ENCODE results near the gene TIMM17A. TPM values are rescaled to one million over a fixed set of nuclear protein-coding genes. Genes with fewer than 3 reads are reported as not detected.

Gene TIMM17A
- total and polyA plus RNA-seq, 4 donors = 29.2 to 77.4 (median 41.6) TPM

DNA sequence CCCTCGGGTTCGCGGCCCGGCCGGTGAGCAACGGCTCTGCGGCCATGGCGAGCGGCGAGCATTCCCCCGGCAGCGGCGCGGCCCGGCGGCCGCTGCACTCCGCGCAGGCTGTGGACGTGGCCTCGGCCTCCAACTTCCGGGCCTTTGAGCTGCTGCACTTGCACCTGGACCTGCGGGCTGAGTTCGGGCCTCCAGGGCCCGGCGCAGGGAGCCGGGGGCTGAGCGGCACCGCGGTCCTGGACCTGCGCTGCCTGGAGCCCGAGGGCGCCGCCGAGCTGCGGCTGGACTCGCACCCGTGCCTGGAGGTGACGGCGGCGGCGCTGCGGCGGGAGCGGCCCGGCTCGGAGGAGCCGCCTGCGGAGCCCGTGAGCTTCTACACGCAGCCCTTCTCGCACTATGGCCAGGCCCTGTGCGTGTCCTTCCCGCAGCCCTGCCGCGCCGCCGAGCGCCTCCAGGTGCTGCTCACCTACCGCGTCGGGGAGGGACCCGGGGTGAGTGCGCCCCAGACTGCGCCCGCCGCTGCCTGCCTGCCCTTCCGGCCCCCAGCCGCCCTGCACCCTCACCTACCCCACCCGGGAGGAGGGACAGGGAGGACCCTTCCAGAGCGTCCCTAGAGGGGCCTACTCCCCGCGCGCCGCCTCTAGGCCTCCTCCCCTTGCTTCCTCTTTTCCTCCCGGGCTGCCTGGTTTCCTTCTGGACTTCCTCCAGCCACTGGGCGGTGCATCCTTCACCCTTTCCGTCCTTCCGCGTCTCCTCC is 27.5 kb downstream of the TIMM17A start, which contains the start of gene RNPEP:
Gene RNPEP, plus strand, starts transcription at position 26 of the 757 bp plus-strand sequence. Its CDS starts 19 bp downstream, at position 45.
- Histone ChIP-seq H3K4me3 (ENCODE audit: low read length in 2 of 2) (peak within 1 kb of the TSS; percentile 80 to 91), H3K27ac (ENCODE audit: low read depth in 1 of 2, low read length in 2 of 2) (peak within 1 kb of the TSS in 1 of 2 donors; percentile 70), H3K36me3 (ENCODE audit: control insufficient read depth in 1 of 2, insufficient read depth in 2 of 2, low read length in 1 of 2) (no peaks in the 10 kb centered on the region), H3K9me3 (ENCODE audit: control insufficient read depth, low read length) (no peaks in the 10 kb centered on the region), H3K27me3 (ENCODE audit: control insufficient read depth in 1 of 2, insufficient read depth in 2 of 2, low read length in 1 of 2) (no peaks in the 10 kb centered on the region), H3K4me1 (ENCODE audit: control insufficient read depth in 1 of 2, insufficient read depth in 2 of 2, low read length in 2 of 2) (no peaks in the 10 kb centered on the region)
- intact Hi-C loops (cut with DNase I) = no loop called here
- peak; percentile 89 for DNase-seq
- 0% methylated on average over 45 to 80 of the region's 80 CpGs for WGBS, 2 donors
- peak; percentile 92 for ATAC-seq (ENCODE audit: low FRiP score)

DNA sequence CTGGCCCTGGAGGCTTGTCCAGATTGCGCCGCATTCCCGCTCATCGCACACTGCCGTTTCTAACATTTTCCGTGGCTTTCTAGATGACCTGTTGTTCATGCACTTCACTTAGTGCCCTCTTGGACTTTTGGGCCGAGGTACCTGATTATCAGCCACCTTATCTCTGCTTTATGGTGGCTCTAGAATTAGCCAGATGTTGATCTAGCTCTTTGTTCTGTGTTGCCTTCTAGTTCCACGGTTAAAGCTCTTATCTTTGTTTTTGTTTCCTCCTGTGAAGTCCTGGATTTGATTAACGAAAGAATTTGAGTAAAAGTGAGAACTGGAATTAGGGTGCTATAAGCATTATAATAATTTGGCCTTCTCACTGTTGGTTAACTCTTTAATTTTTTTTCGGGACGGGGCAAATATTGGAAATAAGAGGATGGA is 28.1 kb downstream of the TIMM17A start:
- intact Hi-C loops (cut with DNase I) = no loop called here
- DNase-seq = no peak
- WGBS, 2 donors = 8 to 9% methylated on average over 11 of the region's 11 CpGs
- no peaks in the 10 kb centered on the region for H3K36me3 ChIP-seq (ENCODE audit: control insufficient read depth in 1 of 2, insufficient read depth in 2 of 2, low read length in 1 of 2)
- no peaks in the 10 kb centered on the region for H3K9me3 ChIP-seq (ENCODE audit: control insufficient read depth, low read length)
- peak overlapping the region in 1 of 2 donors; percentile 70 for H3K27ac ChIP-seq (ENCODE audit: low read depth in 1 of 2, low read length in 2 of 2)
- no peak for ATAC-seq (ENCODE audit: low FRiP score)
- H3K4me3 ChIP-seq (ENCODE audit: low read length in 2 of 2) = peak overlapping the region; percentile 80 to 91
- H3K27me3 ChIP-seq (ENCODE audit: control insufficient read depth in 1 of 2, insufficient read depth in 2 of 2, low read length in 1 of 2) = no peaks in the 10 kb centered on the region
- H3K4me1 ChIP-seq (ENCODE audit: control insufficient read depth in 1 of 2, insufficient read depth in 2 of 2, low read length in 2 of 2) = no peaks in the 10 kb centered on the region

DNA sequence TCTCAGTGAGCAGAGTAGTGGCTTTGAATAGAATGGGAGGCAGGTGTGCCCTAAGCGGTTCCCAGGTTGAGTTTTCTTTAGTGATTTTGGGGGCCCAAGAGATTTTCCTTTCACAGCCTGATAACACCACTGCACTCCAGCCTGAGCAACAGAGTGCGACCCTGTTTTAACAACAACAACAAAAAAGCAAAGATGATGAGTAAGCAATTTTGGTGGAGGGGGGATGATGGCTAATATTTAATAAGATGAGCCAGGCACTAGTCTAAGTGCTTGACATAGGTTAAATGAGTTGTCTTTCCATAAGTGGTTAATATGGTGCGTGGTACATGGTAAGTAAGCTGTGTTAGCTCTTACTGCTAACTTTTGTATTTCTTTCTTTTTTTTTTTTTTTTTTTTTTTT is 29.1 kb downstream of the TIMM17A start:
- Histone ChIP-seq H3K36me3 (ENCODE audit: control insufficient read depth in 1 of 2, insufficient read depth in 2 of 2, low read length in 1 of 2) (peaks cover 3% of the 10 kb centered on the region in 2 donors), H3K27ac (ENCODE audit: low read depth in 1 of 2, low read length in 2 of 2) (no peak overlapping the region), H3K4me3 (ENCODE audit: low read length in 2 of 2) (no peak overlapping the region), H3K27me3 (ENCODE audit: control insufficient read depth in 1 of 2, insufficient read depth in 2 of 2, low read length in 1 of 2) (no peaks in the 10 kb centered on the region), H3K4me1 (ENCODE audit: control insufficient read depth in 1 of 2, insufficient read depth in 2 of 2, low read length in 2 of 2) (no peaks in the 10 kb centered on the region), H3K9me3 (ENCODE audit: control insufficient read depth, low read length) (no peaks in the 10 kb centered on the region)
- 86 to 92% methylated on average over 3 of the region's 3 CpGs for WGBS, 2 donors
- intact Hi-C loops (cut with DNase I) = no loop called here
- no peak for ATAC-seq (ENCODE audit: low FRiP score)
- no peak for DNase-seq

DNA sequence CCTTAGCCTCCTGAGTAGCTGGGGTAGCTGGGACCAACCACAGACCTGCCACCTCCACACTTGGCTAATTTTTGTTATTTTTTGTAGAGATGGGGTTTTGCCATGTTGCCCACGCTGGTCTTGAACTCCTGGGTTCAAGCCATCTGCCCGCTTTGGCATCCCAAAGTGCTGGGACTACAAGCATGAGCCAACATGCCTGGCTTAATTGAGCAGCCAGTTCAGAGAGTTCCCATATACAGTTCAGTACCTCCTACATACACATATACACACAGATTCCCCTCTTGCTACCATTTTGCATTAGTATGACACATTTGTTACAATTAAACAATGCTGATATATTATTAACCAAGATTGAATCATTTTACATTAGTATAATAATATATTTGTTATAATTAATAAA is 30.1 kb downstream of the TIMM17A start:
- no peaks in the 10 kb centered on the region for H3K4me1 ChIP-seq (ENCODE audit: control insufficient read depth in 1 of 2, insufficient read depth in 2 of 2, low read length in 2 of 2)
- 64 to 69% methylated on average over 2 of the region's 2 CpGs for WGBS, 2 donors
- no peak overlapping the region for H3K4me3 ChIP-seq (ENCODE audit: low read length in 2 of 2)
- ATAC-seq (ENCODE audit: low FRiP score) (no peak), DNase-seq (no peak)
- H3K27ac ChIP-seq (ENCODE audit: low read depth in 1 of 2, low read length in 2 of 2) = no peak overlapping the region
- intact Hi-C loops (cut with DNase I) = no loop called here
- H3K27me3 ChIP-seq (ENCODE audit: control insufficient read depth in 1 of 2, insufficient read depth in 2 of 2, low read length in 1 of 2) = no peaks in the 10 kb centered on the region
- peaks cover 4 to 5% of the 10 kb centered on the region in 2 donors for H3K36me3 ChIP-seq (ENCODE audit: control insufficient read depth in 1 of 2, insufficient read depth in 2 of 2, low read length in 1 of 2)
- H3K9me3 ChIP-seq (ENCODE audit: control insufficient read depth, low read length) = no peaks in the 10 kb centered on the region

DNA sequence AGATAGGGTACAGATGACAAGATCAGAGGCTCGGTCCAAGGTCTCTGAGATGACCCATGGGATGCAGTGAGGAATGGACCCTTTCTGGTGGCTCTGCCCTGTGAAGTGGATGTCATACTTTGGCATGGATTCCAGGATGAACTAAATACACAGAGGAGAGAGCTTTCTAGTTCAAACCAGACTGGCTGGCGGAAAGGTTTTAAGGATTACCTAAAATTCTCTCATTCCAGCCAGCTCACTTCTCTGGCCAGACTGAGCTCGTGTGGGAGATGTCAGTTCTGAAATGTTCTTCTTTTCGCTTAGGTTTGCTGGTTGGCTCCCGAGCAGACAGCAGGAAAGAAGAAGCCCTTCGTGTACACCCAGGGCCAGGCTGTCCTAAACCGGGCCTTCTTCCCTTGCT is 33.3 kb downstream of the TIMM17A start:
- ATAC-seq (ENCODE audit: low FRiP score) (no peak), DNase-seq (peak in 1 of 2 donors; percentile 31)
- intact Hi-C loops (cut with DNase I) = no loop called here
- 75 to 86% methylated on average over 7 of the region's 7 CpGs for WGBS, 2 donors
- no peak overlapping the region for H3K27ac ChIP-seq (ENCODE audit: low read depth in 1 of 2, low read length in 2 of 2)
- no peaks in the 10 kb centered on the region for H3K4me1 ChIP-seq (ENCODE audit: control insufficient read depth in 1 of 2, insufficient read depth in 2 of 2, low read length in 2 of 2)
- H3K9me3 ChIP-seq (ENCODE audit: control insufficient read depth, low read length) = no peaks in the 10 kb centered on the region
- H3K27me3 ChIP-seq (ENCODE audit: control insufficient read depth in 1 of 2, insufficient read depth in 2 of 2, low read length in 1 of 2) = no peaks in the 10 kb centered on the region
- no peak overlapping the region for H3K4me3 ChIP-seq (ENCODE audit: low read length in 2 of 2)
- H3K36me3 ChIP-seq (ENCODE audit: control insufficient read depth in 1 of 2, insufficient read depth in 2 of 2, low read length in 1 of 2) = peaks cover 6 to 8% of the 10 kb centered on the region in 2 donors

DNA sequence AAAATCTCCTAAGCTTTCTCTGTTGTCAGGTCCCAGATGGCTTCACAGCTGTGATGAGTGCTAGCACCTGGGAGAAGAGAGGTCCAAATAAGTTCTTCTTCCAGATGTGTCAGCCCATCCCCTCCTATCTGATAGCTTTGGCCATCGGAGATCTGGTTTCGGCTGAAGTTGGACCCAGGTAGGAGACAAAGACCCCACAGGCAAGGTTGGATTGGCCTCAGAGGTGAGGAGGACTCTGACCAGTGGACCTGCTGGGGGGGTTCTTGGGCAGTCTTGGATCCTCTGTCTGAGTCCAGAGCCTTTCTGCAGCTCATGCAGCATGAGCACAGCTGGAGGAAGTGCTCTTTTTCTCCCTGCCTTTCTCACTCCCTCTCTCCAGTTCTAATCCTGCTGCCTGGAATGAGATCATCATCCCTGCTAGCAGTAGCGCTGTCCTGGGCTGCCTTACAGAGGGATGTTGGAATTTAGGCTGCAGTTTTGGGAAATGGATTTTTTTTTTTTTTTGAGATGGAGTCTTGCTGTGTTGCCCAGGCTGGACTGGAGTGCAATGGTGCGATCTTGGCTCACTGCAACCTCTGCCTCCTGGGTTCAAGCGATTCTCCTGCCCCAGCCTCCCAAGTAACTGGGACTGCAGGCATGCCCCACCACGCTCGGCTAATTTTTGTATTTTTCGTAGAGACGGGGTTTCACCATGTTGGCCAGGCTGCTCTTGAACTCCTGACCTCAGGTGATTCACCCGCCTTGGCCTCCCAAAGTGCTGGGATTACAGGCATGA is 34.2 kb downstream of the TIMM17A start:
- intact Hi-C loops (cut with DNase I) = no loop called here
- 93 to 94% methylated on average over 10 of the region's 10 CpGs for WGBS, 2 donors
- no peaks in the 10 kb centered on the region for H3K4me1 ChIP-seq (ENCODE audit: control insufficient read depth in 1 of 2, insufficient read depth in 2 of 2, low read length in 2 of 2)
- H3K36me3 ChIP-seq (ENCODE audit: control insufficient read depth in 1 of 2, insufficient read depth in 2 of 2, low read length in 1 of 2) = peaks cover 8% of the 10 kb centered on the region in 2 donors
- peak in 1 of 2 donors; percentile 34 for DNase-seq
- H3K4me3 ChIP-seq (ENCODE audit: low read length in 2 of 2) = no peak overlapping the region
- no peak for ATAC-seq (ENCODE audit: low FRiP score)
- H3K27ac ChIP-seq (ENCODE audit: low read depth in 1 of 2, low read length in 2 of 2) = no peak overlapping the region
- no peaks in the 10 kb centered on the region for H3K27me3 ChIP-seq (ENCODE audit: control insufficient read depth in 1 of 2, insufficient read depth in 2 of 2, low read length in 1 of 2)
- H3K9me3 ChIP-seq (ENCODE audit: control insufficient read depth, low read length) = no peaks in the 10 kb centered on the region

DNA sequence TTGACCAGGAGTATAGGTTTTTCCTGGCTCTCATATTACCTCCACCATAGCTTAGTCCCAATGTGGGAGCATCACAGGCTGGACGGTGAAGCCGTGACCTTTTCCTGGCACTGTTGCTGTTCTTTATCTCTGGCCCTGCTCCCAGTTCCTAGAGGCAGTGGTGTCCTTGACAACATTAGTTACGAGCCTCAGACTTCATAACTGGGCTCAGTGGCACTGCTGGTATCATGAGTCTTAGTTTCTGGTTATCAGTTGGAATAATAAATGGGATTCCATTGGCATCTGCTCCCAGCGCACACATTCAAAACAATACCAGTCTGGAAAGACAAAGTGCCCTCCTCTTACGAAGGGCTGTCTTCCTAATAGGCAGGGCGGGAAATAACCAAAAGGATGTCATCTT is 35.1 kb downstream of the TIMM17A start:
- DNase-seq = no peak
- ATAC-seq (ENCODE audit: low FRiP score) = no peak
- H3K4me1 ChIP-seq (ENCODE audit: control insufficient read depth in 1 of 2, insufficient read depth in 2 of 2, low read length in 2 of 2) = no peaks in the 10 kb centered on the region
- WGBS, 2 donors = 32 to 33% methylated on average over 6 of the region's 6 CpGs
- H3K27me3 ChIP-seq (ENCODE audit: control insufficient read depth in 1 of 2, insufficient read depth in 2 of 2, low read length in 1 of 2) = no peaks in the 10 kb centered on the region
- no peaks in the 10 kb centered on the region for H3K9me3 ChIP-seq (ENCODE audit: control insufficient read depth, low read length)
- H3K36me3 ChIP-seq (ENCODE audit: control insufficient read depth in 1 of 2, insufficient read depth in 2 of 2, low read length in 1 of 2) = peaks cover 8% of the 10 kb centered on the region in 2 donors
- intact Hi-C loops (cut with DNase I) = no loop called here
- no peak overlapping the region for H3K27ac ChIP-seq (ENCODE audit: low read depth in 1 of 2, low read length in 2 of 2)
- no peak overlapping the region for H3K4me3 ChIP-seq (ENCODE audit: low read length in 2 of 2)

DNA sequence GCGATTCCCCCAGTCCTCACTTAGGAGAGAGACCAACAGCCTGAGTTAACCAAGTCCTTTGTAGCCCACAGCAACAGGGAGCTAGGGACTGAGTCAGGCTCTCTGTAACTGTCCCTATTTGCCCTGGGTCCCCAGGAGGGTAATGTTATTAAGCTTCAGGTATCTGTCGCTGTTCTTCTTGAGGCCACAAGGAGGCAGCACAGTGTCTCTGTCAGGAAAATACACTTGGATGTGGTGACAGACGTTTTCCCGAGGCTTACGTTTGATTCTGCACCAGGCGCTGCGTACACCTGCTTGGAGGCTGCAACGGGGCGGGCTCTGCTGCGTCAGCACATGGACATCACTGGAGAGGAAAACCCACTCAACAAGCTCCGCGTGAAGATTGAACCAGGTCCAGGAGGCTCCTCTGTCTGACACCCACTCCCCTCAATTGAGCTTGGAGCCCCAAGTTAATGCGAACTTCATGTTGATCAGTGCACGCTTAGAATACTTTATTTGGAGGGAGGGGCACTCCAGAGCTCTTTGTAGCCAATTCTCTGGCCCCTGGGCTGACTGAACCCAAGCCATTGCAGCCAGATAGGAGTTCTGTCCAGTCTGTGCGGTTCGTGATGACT is 44.4 kb downstream of the TIMM17A start:
- Histone ChIP-seq H3K36me3 (ENCODE audit: control insufficient read depth in 1 of 2, insufficient read depth in 2 of 2, low read length in 1 of 2) (peaks cover 0 to 16% of the 10 kb centered on the region in 2 donors), H3K4me1 (ENCODE audit: control insufficient read depth in 1 of 2, insufficient read depth in 2 of 2, low read length in 2 of 2) (no peaks in the 10 kb centered on the region), H3K9me3 (ENCODE audit: control insufficient read depth, low read length) (no peaks in the 10 kb centered on the region), H3K4me3 (ENCODE audit: low read length in 2 of 2) (no peak overlapping the region), H3K27me3 (ENCODE audit: control insufficient read depth in 1 of 2, insufficient read depth in 2 of 2, low read length in 1 of 2) (no peaks in the 10 kb centered on the region), H3K27ac (ENCODE audit: low read depth in 1 of 2, low read length in 2 of 2) (no peak overlapping the region)
- WGBS, 2 donors = 57 to 62% methylated on average over 16 of the region's 16 CpGs
- ATAC-seq (ENCODE audit: low FRiP score) = peak; percentile 51
- intact Hi-C loops (cut with DNase I) = no loop called here
- no peak for DNase-seq

All from aorta (tissue), 5 donors.